GM21367 (cell line): ENCODE data around the gene PUDP.
A peak's percentile ranks its signal among the peaks of the same experiment; 100 is the strongest.
"Not testable (repeated sequence)": the region's sequence is repeated elsewhere in the genome, so short reads cannot be mapped to it uniquely, and the experiment has no call there.

Experiments used
- ATAC-seq: cut with Tn5 transposase; IDR thresholded peaks from one replicate; pipeline ENCODE4 v1.9.1; 2021; ENCODE audit not compliant: unreplicated experiment

PUDP gene

GRCh38 chrX:7147978-7148854 lies at the start of gene PUDP:
TSS of gene PUDP (minus strand) at chrX:7148153. CDS start at chrX:7148113, 40 bp downstream.
- peak; percentile 75 for ATAC-seq

- ATAC-seq: no peak
Measured at GRCh38 chrX:7194606-7195005, 46.7 kb upstream of the PUDP start.

GRCh38 chrX:7192871-7193270 lies 44.9 kb upstream of the PUDP start:
- no peak for ATAC-seq

- no peak for ATAC-seq
Measured at GRCh38 chrX:7191681-7192110, 43.7 kb upstream of the PUDP start.

GRCh38 chrX:7190157-7190556 lies 42.2 kb upstream of the PUDP start:
- ATAC-seq: no peak

GRCh38 chrX:7188672-7189071 lies 40.7 kb upstream of the PUDP start:
- no peak for ATAC-seq

GRCh38 chrX:7184816-7185215 lies 36.9 kb upstream of the PUDP start:
- no peak for ATAC-seq

GRCh38 chrX:7179446-7179845 lies 31.5 kb upstream of the PUDP start:
- no peak for ATAC-seq

- ATAC-seq: not testable (repeated sequence)
Measured at GRCh38 chrX:7178859-7179258, 30.9 kb upstream of the PUDP start.

- ATAC-seq: no peak
Measured at GRCh38 chrX:7170898-7171297, 22.9 kb upstream of the PUDP start.

- ATAC-seq: no peak
Measured at GRCh38 chrX:7169627-7170026, 21.7 kb upstream of the PUDP start.

- ATAC-seq: no peak
Measured at GRCh38 chrX:7168371-7168770, 20.4 kb upstream of the PUDP start.

- no peak for ATAC-seq
Measured at GRCh38 chrX:7164174-7164573, 16.2 kb upstream of the PUDP start.

- no peak for ATAC-seq
Measured at GRCh38 chrX:7163146-7163677, 15.3 kb upstream of the PUDP start.

GRCh38 chrX:7159149-7159861 lies 11.4 kb upstream of the PUDP start:
- ATAC-seq: no peak

- no peak for ATAC-seq
Measured at GRCh38 chrX:7158468-7158990, 10.6 kb upstream of the PUDP start.

GRCh38 chrX:7156879-7157278 lies 8.9 kb upstream of the PUDP start:
- ATAC-seq: no peak

- ATAC-seq: no peak
Measured at GRCh38 chrX:7155163-7155562, 7.2 kb upstream of the PUDP start.

- ATAC-seq: no peak
Measured at GRCh38 chrX:7154041-7154597, 6.2 kb upstream of the PUDP start.

- ATAC-seq: no peak
Measured at GRCh38 chrX:7153231-7153630, 5.3 kb upstream of the PUDP start.

- no peak for ATAC-seq
Measured at GRCh38 chrX:7149411-7149810, 1.5 kb upstream of the PUDP start.
